ENCODE data around the gene NAXD. TPM values are rescaled to one million over a fixed set of nuclear protein-coding genes. Genes with fewer than 3 reads are reported as not detected.

Gene NAXD
- total RNA-seq, 2 donors from 2014 or later, result 16.8 to 17.4 TPM

- H3K36me3 ChIP-seq, result peaks cover 55% of the 10 kb centered on the region
Measured at GRCh38 chr13:110633776-110634175, 18.4 kb downstream of the NAXD start.

GRCh38 chr13:110634558-110634957 lies 19.2 kb downstream of the NAXD start:
- no peak for TF ChIP-seq CTCF (IDR thresholded peaks at IDR 0.05)
- no peaks in the 10 kb centered on the region for H3K9me3 ChIP-seq
- H3K36me3 ChIP-seq, result peaks cover 59% of the 10 kb centered on the region
- no peaks in the 10 kb centered on the region for H3K27me3 ChIP-seq
- H3K27ac ChIP-seq, result no peak overlapping the region
- H3K4me3 ChIP-seq, result no peak overlapping the region
- H3K4me1 ChIP-seq, result no peaks in the 10 kb centered on the region
- no peak for DNase-seq (ENCODE audit: low spot score)

More at GRCh38 chr13:110633776-110634175, 18.4 kb downstream of the NAXD start:
- Histone ChIP-seq H3K27me3 (no peaks in the 10 kb centered on the region), H3K9me3 (no peaks in the 10 kb centered on the region), H3K4me1 (peaks cover 0 to 3% of the 10 kb centered on the region in 2 donors), H3K4me3 (no peak overlapping the region), H3K27ac (no peak overlapping the region)
- no peak for DNase-seq (ENCODE audit: low spot score)
- TF ChIP-seq CTCF (IDR thresholded peaks at IDR 0.05), result no peak

GRCh38 chr13:110635405-110636002 lies 20.2 kb downstream of the NAXD start:
- Histone ChIP-seq H3K4me3 (no peak overlapping the region), H3K9me3 (no peaks in the 10 kb centered on the region), H3K4me1 (peaks cover 0 to 2% of the 10 kb centered on the region in 2 donors), H3K27ac (no peak overlapping the region), H3K36me3 (peaks cover 63% of the 10 kb centered on the region), H3K27me3 (no peaks in the 10 kb centered on the region)
- DNase-seq (ENCODE audit: low spot score), result no peak
- TF ChIP-seq CTCF (IDR thresholded peaks at IDR 0.05), result no peak

GRCh38 chr13:110636053-110636475 lies 20.7 kb downstream of the NAXD start:
- H3K4me1 ChIP-seq, result peaks cover 0 to 8% of the 10 kb centered on the region in 2 donors
- no peak overlapping the region for H3K27ac ChIP-seq
- peaks cover 59% of the 10 kb centered on the region for H3K36me3 ChIP-seq
- TF ChIP-seq CTCF (IDR thresholded peaks at IDR 0.05), result no peak
- no peak for DNase-seq (ENCODE audit: low spot score)
- no peaks in the 10 kb centered on the region for H3K9me3 ChIP-seq
- H3K4me3 ChIP-seq, result no peak overlapping the region
- no peaks in the 10 kb centered on the region for H3K27me3 ChIP-seq

GRCh38 chr13:110636701-110637201 lies 21.4 kb downstream of the NAXD start:
- Histone ChIP-seq H3K27me3 (no peaks in the 10 kb centered on the region), H3K4me1 (peaks cover 0 to 15% of the 10 kb centered on the region in 2 donors), H3K4me3 (no peak overlapping the region), H3K27ac (no peak overlapping the region), H3K9me3 (no peaks in the 10 kb centered on the region), H3K36me3 (peaks cover 61% of the 10 kb centered on the region)
- no peak for TF ChIP-seq CTCF (IDR thresholded peaks at IDR 0.05)
- DNase-seq (ENCODE audit: low spot score), result no peak

GRCh38 chr13:110637275-110637674 lies 21.9 kb downstream of the NAXD start:
- no peaks in the 10 kb centered on the region for H3K27me3 ChIP-seq
- no peaks in the 10 kb centered on the region for H3K9me3 ChIP-seq
- H3K27ac ChIP-seq, result no peak overlapping the region
- H3K36me3 ChIP-seq, result peaks cover 66% of the 10 kb centered on the region
- peaks cover 0 to 20% of the 10 kb centered on the region in 2 donors for H3K4me1 ChIP-seq
- DNase-seq (ENCODE audit: low spot score), result no peak
- no peak overlapping the region for H3K4me3 ChIP-seq
- no peak for TF ChIP-seq CTCF (IDR thresholded peaks at IDR 0.05)

Data from right atrium auricular region (tissue), 2 donors.